ENCODE measurements around the gene NPHP4.
A peak's percentile ranks its signal among the peaks of the same experiment; 100 is the strongest.

Gene NPHP4

GRCh38 chr1:5990913-5991312 lies 1.3 kb downstream of the NPHP4 start:
- Histone ChIP-seq H3K9ac (ENCODE audit: low read length in 5 of 5) (peak overlapping the region; percentile 25 to 83 (median 71)), H3K4me1 (ENCODE audit: control insufficient read depth in 5 of 5, insufficient read depth in 5 of 5, low read length in 5 of 5) (peaks cover 2 to 38% (median 21%) of the 10 kb centered on the region in 5 donors), H3K9me3 (ENCODE audit: control insufficient read depth in 5 of 5, low read length in 5 of 5) (no peaks in the 10 kb centered on the region), H3K4me3 (ENCODE audit: low read depth in 1 of 5, low read length in 5 of 5) (peak overlapping the region; percentile 75 to 82 (median 78)), H3K36me3 (ENCODE audit: control insufficient read depth in 5 of 5, insufficient read depth in 5 of 5, low read length in 5 of 5) (no peaks in the 10 kb centered on the region), H3K27ac (ENCODE audit: low read depth, low read length) (no peak overlapping the region), H3K27me3 (ENCODE audit: control insufficient read depth in 5 of 5, insufficient read depth in 4 of 5, low read length in 5 of 5) (peaks cover 0 to 11% (median 4%) of the 10 kb centered on the region in 5 donors)

GRCh38 chr1:5989731-5990271 lies 2.4 kb downstream of the NPHP4 start:
- Histone ChIP-seq H3K27ac (ENCODE audit: low read depth, low read length) (no peak overlapping the region), H3K9me3 (ENCODE audit: control insufficient read depth in 5 of 5, low read length in 5 of 5) (no peaks in the 10 kb centered on the region), H3K4me1 (ENCODE audit: control insufficient read depth in 5 of 5, insufficient read depth in 5 of 5, low read length in 5 of 5) (peaks cover 2 to 34% (median 21%) of the 10 kb centered on the region in 5 donors), H3K36me3 (ENCODE audit: control insufficient read depth in 5 of 5, insufficient read depth in 5 of 5, low read length in 5 of 5) (peaks cover 0 to 8% (median 0%) of the 10 kb centered on the region in 5 donors), H3K4me3 (ENCODE audit: low read depth in 1 of 5, low read length in 5 of 5) (no peak overlapping the region), H3K9ac (ENCODE audit: low read length in 5 of 5) (no peak overlapping the region), H3K27me3 (ENCODE audit: control insufficient read depth in 5 of 5, insufficient read depth in 4 of 5, low read length in 5 of 5) (peaks cover 0 to 9% (median 4%) of the 10 kb centered on the region in 5 donors)

DNA sequence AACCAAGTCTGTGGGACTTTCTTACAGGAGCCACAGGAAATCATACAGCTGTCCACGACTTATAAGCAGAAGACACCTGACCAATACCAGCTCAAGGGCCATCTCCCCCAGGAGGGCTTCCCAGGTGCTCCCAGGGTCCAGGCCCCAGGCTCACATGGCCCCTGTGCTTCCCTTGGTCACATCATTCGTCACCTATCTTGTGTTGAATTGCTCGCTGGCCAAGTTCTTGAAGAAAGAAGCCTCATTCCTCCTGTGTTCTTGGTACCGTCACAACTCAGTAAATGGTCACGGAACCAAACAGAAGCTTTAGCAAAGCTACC lies 3.0 kb downstream of the NPHP4 start:
- H3K27me3 ChIP-seq (ENCODE audit: control insufficient read depth in 5 of 5, insufficient read depth in 4 of 5, low read length in 5 of 5) = peaks cover 0 to 9% (median 4%) of the 10 kb centered on the region in 5 donors
- H3K9ac ChIP-seq (ENCODE audit: low read length in 5 of 5) = no peak overlapping the region
- no peak overlapping the region for H3K4me3 ChIP-seq (ENCODE audit: low read depth in 1 of 5, low read length in 5 of 5)
- peaks cover 0 to 10% (median 5%) of the 10 kb centered on the region in 5 donors for H3K36me3 ChIP-seq (ENCODE audit: control insufficient read depth in 5 of 5, insufficient read depth in 5 of 5, low read length in 5 of 5)
- peaks cover 2 to 30% (median 21%) of the 10 kb centered on the region in 5 donors for H3K4me1 ChIP-seq (ENCODE audit: control insufficient read depth in 5 of 5, insufficient read depth in 5 of 5, low read length in 5 of 5)
- no peak overlapping the region for H3K27ac ChIP-seq (ENCODE audit: low read depth, low read length)
- no peaks in the 10 kb centered on the region for H3K9me3 ChIP-seq (ENCODE audit: control insufficient read depth in 5 of 5, low read length in 5 of 5)

DNA sequence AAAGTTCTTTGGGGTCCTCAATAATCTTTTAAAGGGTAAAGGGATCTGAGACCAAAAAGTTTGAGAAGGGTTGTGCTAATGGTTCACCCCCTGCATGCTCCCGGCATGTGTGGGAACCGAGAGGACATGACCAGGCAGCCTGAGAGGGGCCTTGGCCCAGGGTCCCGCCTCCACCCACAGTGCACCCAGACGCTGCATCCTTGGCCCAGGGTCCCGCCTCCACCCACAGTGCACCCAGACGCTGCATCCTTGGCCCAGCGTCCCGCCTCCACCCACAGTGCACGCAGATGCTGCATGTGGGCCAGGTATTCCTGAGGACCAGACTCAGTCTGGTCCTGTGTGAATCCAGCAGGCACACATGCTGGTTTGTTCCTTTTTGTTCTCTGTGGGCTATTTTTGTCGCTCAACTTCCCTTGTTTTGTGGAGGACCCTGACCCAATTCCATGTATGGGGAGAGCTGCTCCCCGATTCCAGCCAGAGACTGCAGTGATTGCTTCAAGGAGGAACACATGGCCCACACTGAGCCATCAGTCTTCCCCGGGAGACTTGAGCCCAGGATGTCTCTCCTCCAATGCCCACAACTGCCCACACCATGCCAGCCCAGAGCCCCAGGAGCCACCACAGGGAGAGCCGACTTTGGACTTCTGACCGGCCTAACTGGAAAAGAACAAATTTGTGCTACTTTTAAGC lies 3.5 kb downstream of the NPHP4 start:
- Histone ChIP-seq H3K4me1 (ENCODE audit: control insufficient read depth in 5 of 5, insufficient read depth in 5 of 5, low read length in 5 of 5) (peaks cover 2 to 25% (median 19%) of the 10 kb centered on the region in 5 donors), H3K27ac (ENCODE audit: low read depth, low read length) (no peak overlapping the region), H3K9me3 (ENCODE audit: control insufficient read depth in 5 of 5, low read length in 5 of 5) (no peaks in the 10 kb centered on the region), H3K27me3 (ENCODE audit: control insufficient read depth in 5 of 5, insufficient read depth in 4 of 5, low read length in 5 of 5) (peaks cover 0 to 7% (median 4%) of the 10 kb centered on the region in 5 donors), H3K36me3 (ENCODE audit: control insufficient read depth in 5 of 5, insufficient read depth in 5 of 5, low read length in 5 of 5) (peaks cover 0 to 12% (median 5%) of the 10 kb centered on the region in 5 donors), H3K4me3 (ENCODE audit: low read depth in 1 of 5, low read length in 5 of 5) (no peak overlapping the region), H3K9ac (ENCODE audit: low read length in 5 of 5) (no peak overlapping the region)

DNA sequence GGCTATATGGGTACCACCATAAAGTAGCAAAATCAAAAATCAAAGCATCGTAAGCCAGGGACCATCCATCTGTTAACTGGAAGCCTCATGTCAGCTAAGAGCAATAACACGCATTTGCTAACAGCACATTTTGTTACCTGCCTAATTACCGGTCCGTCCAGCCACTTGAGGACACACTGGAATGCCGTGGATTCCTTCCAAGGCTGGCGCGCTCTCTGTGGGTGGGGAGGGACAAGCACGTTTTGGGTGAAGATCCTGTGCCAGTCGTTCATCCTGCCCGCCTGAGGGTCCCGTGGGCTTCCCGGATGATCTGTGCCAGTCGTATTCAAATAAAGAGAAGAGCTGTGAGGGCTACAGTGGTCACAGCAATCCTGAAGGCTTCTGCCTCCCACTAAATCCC lies 6.2 kb downstream of the NPHP4 start:
- no peaks in the 10 kb centered on the region for H3K9me3 ChIP-seq (ENCODE audit: control insufficient read depth in 5 of 5, low read length in 5 of 5)
- H3K4me1 ChIP-seq (ENCODE audit: control insufficient read depth in 5 of 5, insufficient read depth in 5 of 5, low read length in 5 of 5) = peaks cover 0 to 7% (median 3%) of the 10 kb centered on the region in 5 donors
- H3K27me3 ChIP-seq (ENCODE audit: control insufficient read depth in 5 of 5, insufficient read depth in 4 of 5, low read length in 5 of 5) = no peaks in the 10 kb centered on the region
- no peak overlapping the region for H3K27ac ChIP-seq (ENCODE audit: low read depth, low read length)
- H3K9ac ChIP-seq (ENCODE audit: low read length in 5 of 5) = no peak overlapping the region
- H3K36me3 ChIP-seq (ENCODE audit: control insufficient read depth in 5 of 5, insufficient read depth in 5 of 5, low read length in 5 of 5) = peaks cover 0 to 20% (median 7%) of the 10 kb centered on the region in 5 donors
- H3K4me3 ChIP-seq (ENCODE audit: low read depth in 1 of 5, low read length in 5 of 5) = no peak overlapping the region

DNA sequence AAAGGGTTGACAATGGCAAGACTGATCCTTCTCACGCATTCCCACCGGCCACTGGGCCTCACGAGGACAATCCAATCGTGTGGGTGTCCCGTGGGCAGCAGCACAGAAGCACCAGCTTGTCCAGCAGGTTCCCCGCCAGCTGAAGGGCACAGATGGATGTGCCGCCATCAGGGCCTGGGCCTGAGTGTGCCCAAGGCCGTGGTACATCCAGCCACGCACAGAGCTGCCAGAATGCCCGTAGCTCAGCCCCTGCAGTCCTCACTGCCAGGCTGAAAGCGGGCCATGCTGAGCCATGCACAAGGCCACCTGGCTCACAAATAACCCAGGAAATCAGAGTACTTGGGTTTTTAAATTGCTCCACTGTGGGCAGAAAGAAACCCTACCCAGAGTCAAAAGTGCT lies 7.0 kb downstream of the NPHP4 start:
- H3K9ac ChIP-seq (ENCODE audit: low read length in 5 of 5) = no peak overlapping the region
- peaks cover 0 to 7% (median 6%) of the 10 kb centered on the region in 5 donors for H3K4me1 ChIP-seq (ENCODE audit: control insufficient read depth in 5 of 5, insufficient read depth in 5 of 5, low read length in 5 of 5)
- no peak overlapping the region for H3K4me3 ChIP-seq (ENCODE audit: low read depth in 1 of 5, low read length in 5 of 5)
- no peaks in the 10 kb centered on the region for H3K27me3 ChIP-seq (ENCODE audit: control insufficient read depth in 5 of 5, insufficient read depth in 4 of 5, low read length in 5 of 5)
- H3K9me3 ChIP-seq (ENCODE audit: control insufficient read depth in 5 of 5, low read length in 5 of 5) = no peaks in the 10 kb centered on the region
- H3K27ac ChIP-seq (ENCODE audit: low read depth, low read length) = no peak overlapping the region
- peaks cover 0 to 20% (median 7%) of the 10 kb centered on the region in 5 donors for H3K36me3 ChIP-seq (ENCODE audit: control insufficient read depth in 5 of 5, insufficient read depth in 5 of 5, low read length in 5 of 5)

- no peaks in the 10 kb centered on the region for H3K27me3 ChIP-seq (ENCODE audit: control insufficient read depth in 5 of 5, insufficient read depth in 4 of 5, low read length in 5 of 5)
- H3K4me3 ChIP-seq (ENCODE audit: low read depth in 1 of 5, low read length in 5 of 5) = no peak overlapping the region
- H3K4me1 ChIP-seq (ENCODE audit: control insufficient read depth in 5 of 5, insufficient read depth in 5 of 5, low read length in 5 of 5) = peaks cover 0 to 12% (median 10%) of the 10 kb centered on the region in 5 donors
- H3K36me3 ChIP-seq (ENCODE audit: control insufficient read depth in 5 of 5, insufficient read depth in 5 of 5, low read length in 5 of 5) = peaks cover 0 to 20% (median 7%) of the 10 kb centered on the region in 5 donors
- no peaks in the 10 kb centered on the region for H3K9me3 ChIP-seq (ENCODE audit: control insufficient read depth in 5 of 5, low read length in 5 of 5)
- H3K27ac ChIP-seq (ENCODE audit: low read depth, low read length) = no peak overlapping the region
- H3K9ac ChIP-seq (ENCODE audit: low read length in 5 of 5) = no peak overlapping the region
Measured at GRCh38 chr1:5983361-5984103, 8.7 kb downstream of the NPHP4 start.

DNA sequence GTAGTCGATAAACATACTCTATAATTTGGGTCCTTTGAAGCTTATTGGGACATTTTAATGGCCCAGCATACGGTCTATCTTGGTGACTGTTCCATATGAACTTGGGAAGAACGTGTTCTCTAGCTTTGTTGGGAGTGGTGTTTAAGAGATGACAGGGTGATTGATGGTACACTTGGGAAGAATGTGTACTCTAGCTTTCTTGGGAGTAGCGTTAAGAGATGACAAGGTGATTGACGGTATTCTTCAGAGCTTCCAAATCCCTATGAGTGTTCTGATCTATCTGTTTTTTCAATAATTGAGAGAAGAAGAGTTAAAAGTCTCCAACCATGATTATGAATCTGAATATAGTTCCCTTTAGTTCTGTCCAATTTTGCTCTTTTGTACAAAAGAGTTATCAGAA lies 9.4 kb downstream of the NPHP4 start:
- H3K27me3 ChIP-seq (ENCODE audit: control insufficient read depth in 5 of 5, insufficient read depth in 4 of 5, low read length in 5 of 5) = no peaks in the 10 kb centered on the region
- H3K4me3 ChIP-seq (ENCODE audit: low read depth in 1 of 5, low read length in 5 of 5) = no peak overlapping the region
- peaks cover 0 to 12% (median 10%) of the 10 kb centered on the region in 5 donors for H3K4me1 ChIP-seq (ENCODE audit: control insufficient read depth in 5 of 5, insufficient read depth in 5 of 5, low read length in 5 of 5)
- no peak overlapping the region for H3K27ac ChIP-seq (ENCODE audit: low read depth, low read length)
- H3K36me3 ChIP-seq (ENCODE audit: control insufficient read depth in 5 of 5, insufficient read depth in 5 of 5, low read length in 5 of 5) = peaks cover 0 to 20% (median 7%) of the 10 kb centered on the region in 5 donors
- no peaks in the 10 kb centered on the region for H3K9me3 ChIP-seq (ENCODE audit: control insufficient read depth in 5 of 5, low read length in 5 of 5)
- H3K9ac ChIP-seq (ENCODE audit: low read length in 5 of 5) = no peak overlapping the region

GRCh38 chr1:5982276-5982675 lies 9.9 kb downstream of the NPHP4 start:
- Histone ChIP-seq H3K36me3 (ENCODE audit: control insufficient read depth in 5 of 5, insufficient read depth in 5 of 5, low read length in 5 of 5) (peaks cover 1 to 23% (median 7%) of the 10 kb centered on the region in 5 donors), H3K9ac (ENCODE audit: low read length in 5 of 5) (peak overlapping the region in 1 of 5 donors; percentile 2), H3K4me1 (ENCODE audit: control insufficient read depth in 5 of 5, insufficient read depth in 5 of 5, low read length in 5 of 5) (peaks cover 0 to 12% (median 10%) of the 10 kb centered on the region in 5 donors), H3K9me3 (ENCODE audit: control insufficient read depth in 5 of 5, low read length in 5 of 5) (no peaks in the 10 kb centered on the region), H3K4me3 (ENCODE audit: low read depth in 1 of 5, low read length in 5 of 5) (no peak overlapping the region), H3K27ac (ENCODE audit: low read depth, low read length) (no peak overlapping the region), H3K27me3 (ENCODE audit: control insufficient read depth in 5 of 5, insufficient read depth in 4 of 5, low read length in 5 of 5) (no peaks in the 10 kb centered on the region)

GRCh38 chr1:5981009-5981380 lies 11.2 kb downstream of the NPHP4 start:
- H3K27me3 ChIP-seq (ENCODE audit: control insufficient read depth in 5 of 5, insufficient read depth in 4 of 5, low read length in 5 of 5) = no peaks in the 10 kb centered on the region
- H3K27ac ChIP-seq (ENCODE audit: low read depth, low read length) = no peak overlapping the region
- peak overlapping the region in 1 of 5 donors; percentile 43 for H3K9ac ChIP-seq (ENCODE audit: low read length in 5 of 5)
- peaks cover 0 to 12% (median 10%) of the 10 kb centered on the region in 5 donors for H3K4me1 ChIP-seq (ENCODE audit: control insufficient read depth in 5 of 5, insufficient read depth in 5 of 5, low read length in 5 of 5)
- H3K9me3 ChIP-seq (ENCODE audit: control insufficient read depth in 5 of 5, low read length in 5 of 5) = no peaks in the 10 kb centered on the region
- H3K36me3 ChIP-seq (ENCODE audit: control insufficient read depth in 5 of 5, insufficient read depth in 5 of 5, low read length in 5 of 5) = peaks cover 5 to 31% (median 7%) of the 10 kb centered on the region in 5 donors
- H3K4me3 ChIP-seq (ENCODE audit: low read depth in 1 of 5, low read length in 5 of 5) = no peak overlapping the region

Measured in subcutaneous abdominal adipose tissue (tissue), 5 donors.